Ascending aorta (tissue), 2 donors: ENCODE data around the gene VCL. TPM values are rescaled to one million over a fixed set of nuclear protein-coding genes. Genes with fewer than 3 reads are reported as not detected.

Source experiments
- DNase-seq, 2 donors: peaks; one replicate each; pipeline ENCODE4 v3.0.0-alpha.2; 2019; ENCODE audit warnings: low spot score in 2 of 2
- H3K27ac ChIP-seq, 2 donors: fragments of 200-600 bp; sonication (generic); one replicate each; pipeline ENCODE4 v1.5.1; 2016 to 2017; ENCODE audit warnings: mild to moderate bottlenecking in 1 of 2
- H3K27me3 ChIP-seq: fragments of 200-600 bp; sonication (generic); one replicate; pipeline ENCODE4 v1.5.1; 2017
- H3K36me3 ChIP-seq, 2 donors: fragments of 200-600 bp; sonication (generic); one replicate each; pipeline ENCODE4 v1.5.1; 2016
- H3K4me1 ChIP-seq, 2 donors: fragments of 200-600 bp; sonication (generic); one replicate each; pipeline ENCODE4 v1.5.1; 2016 to 2017; ENCODE audit warnings: mild to moderate bottlenecking in 1 of 2
- H3K4me3 ChIP-seq, 2 donors: fragments of 200-600 bp; sonication (generic); one replicate each; pipeline ENCODE4 v1.5.1; 2016 to 2017; ENCODE audit warnings: mild to moderate bottlenecking in 1 of 2
- H3K9me3 ChIP-seq, 2 donors: fragments of 200-600 bp; sonication (generic); one replicate each; pipeline ENCODE4 v1.5.1; 2016
- intact Hi-C: fragments of 100-400 bp; cut with DNase I; formaldehyde crosslinking; loops from one replicate; pipeline ENCODE4 v1.15.1; 2023
- total RNA-seq: library from RNA; depleted of rRNA; stranded (reverse); fragments of >200 nt; gene quantifications from one replicate; pipeline ENCODE4 v1.1.0, GENCODE V29; 2016
- TF ChIP-seq, protein P1 (sequence below), 3 experiments: fragments of 200-600 bp in 2 of 3; fragments of 450-650 bp in 1 of 3; sonication (generic) in 2 of 3; IDR thresholded peaks; one replicate each; pipeline ENCODE4 v1.5.1; 2016 to 2019; ENCODE audit warnings: antibody characterized with exemption in 3 of 3, mild to moderate bottlenecking in 1 of 3, moderate library complexity in 1 of 3

The VCL gene
- total RNA-seq, 1 donor from 2014 or later: 333 TPM

DNA sequence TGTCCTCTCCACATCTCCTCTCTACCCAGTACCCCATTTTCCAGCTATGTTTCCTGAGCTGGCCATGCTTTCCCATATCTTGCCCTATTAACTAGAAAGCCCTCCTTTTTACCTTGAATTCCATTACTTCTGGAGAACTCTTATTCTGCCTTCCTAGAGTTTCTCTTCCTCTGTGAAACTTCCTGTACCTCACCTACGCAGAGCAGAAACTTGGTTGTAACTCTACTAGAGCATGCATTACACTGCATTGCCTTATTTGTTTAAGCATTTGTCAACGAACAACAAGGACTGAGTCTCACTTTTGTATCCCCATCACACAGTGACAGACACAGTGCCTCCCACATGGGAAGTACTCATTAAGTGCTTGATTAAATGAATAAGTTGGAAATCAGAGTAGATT, 36.4 kb downstream of the VCL start:
- H3K27me3 ChIP-seq: no peaks in the 10 kb centered on the region
- no peaks in the 10 kb centered on the region for H3K9me3 ChIP-seq
- H3K4me1 ChIP-seq: peaks cover 15 to 50% of the 10 kb centered on the region in 2 donors
- DNase-seq: no peak
- peak overlapping the region; percentile 34 to 37 for H3K27ac ChIP-seq
- peaks cover 0 to 9% of the 10 kb centered on the region in 2 donors for H3K36me3 ChIP-seq
- H3K4me3 ChIP-seq: no peak overlapping the region
- TF ChIP-seq, protein P1, sequence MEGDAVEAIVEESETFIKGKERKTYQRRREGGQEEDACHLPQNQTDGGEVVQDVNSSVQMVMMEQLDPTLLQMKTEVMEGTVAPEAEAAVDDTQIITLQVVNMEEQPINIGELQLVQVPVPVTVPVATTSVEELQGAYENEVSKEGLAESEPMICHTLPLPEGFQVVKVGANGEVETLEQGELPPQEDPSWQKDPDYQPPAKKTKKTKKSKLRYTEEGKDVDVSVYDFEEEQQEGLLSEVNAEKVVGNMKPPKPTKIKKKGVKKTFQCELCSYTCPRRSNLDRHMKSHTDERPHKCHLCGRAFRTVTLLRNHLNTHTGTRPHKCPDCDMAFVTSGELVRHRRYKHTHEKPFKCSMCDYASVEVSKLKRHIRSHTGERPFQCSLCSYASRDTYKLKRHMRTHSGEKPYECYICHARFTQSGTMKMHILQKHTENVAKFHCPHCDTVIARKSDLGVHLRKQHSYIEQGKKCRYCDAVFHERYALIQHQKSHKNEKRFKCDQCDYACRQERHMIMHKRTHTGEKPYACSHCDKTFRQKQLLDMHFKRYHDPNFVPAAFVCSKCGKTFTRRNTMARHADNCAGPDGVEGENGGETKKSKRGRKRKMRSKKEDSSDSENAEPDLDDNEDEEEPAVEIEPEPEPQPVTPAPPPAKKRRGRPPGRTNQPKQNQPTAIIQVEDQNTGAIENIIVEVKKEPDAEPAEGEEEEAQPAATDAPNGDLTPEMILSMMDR (IDR thresholded peaks at IDR 0.05): no peak
- intact Hi-C loops: loop anchor here (5.0 kb wide), 1 partner anchor 38 kb away; no protein-coding TSS in a partner anchor

DNA sequence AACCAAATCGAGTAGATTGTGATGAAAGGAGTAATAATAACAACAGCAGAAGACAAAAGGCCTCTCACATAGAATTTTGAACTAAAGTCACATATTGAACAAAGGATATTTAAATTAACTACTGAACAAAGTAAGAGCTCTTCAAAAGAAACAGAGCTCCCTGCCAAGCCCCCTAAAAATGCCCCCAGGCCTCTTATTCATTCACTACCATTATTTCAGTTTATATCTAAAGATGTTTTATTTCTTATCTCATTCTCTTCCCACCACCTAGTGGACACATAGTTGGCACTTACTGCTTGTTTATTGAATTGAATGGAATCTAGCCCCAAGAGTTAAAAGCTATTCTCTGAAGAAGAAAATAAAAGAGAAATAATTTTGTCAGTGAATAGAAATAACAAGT, 37.4 kb downstream of the VCL start:
- TF ChIP-seq, protein P1 (IDR thresholded peaks at IDR 0.05): peak in 1 of 3 experiments; percentile 14
- Histone ChIP-seq H3K4me3 (no peak overlapping the region), H3K36me3 (peaks cover 0 to 9% of the 10 kb centered on the region in 2 donors), H3K4me1 (peaks cover 11 to 51% of the 10 kb centered on the region in 2 donors), H3K27me3 (no peaks in the 10 kb centered on the region), H3K9me3 (no peaks in the 10 kb centered on the region), H3K27ac (peak overlapping the region; percentile 22 to 37)
- intact Hi-C loops: no loop called here
- DNase-seq: no peak

DNA sequence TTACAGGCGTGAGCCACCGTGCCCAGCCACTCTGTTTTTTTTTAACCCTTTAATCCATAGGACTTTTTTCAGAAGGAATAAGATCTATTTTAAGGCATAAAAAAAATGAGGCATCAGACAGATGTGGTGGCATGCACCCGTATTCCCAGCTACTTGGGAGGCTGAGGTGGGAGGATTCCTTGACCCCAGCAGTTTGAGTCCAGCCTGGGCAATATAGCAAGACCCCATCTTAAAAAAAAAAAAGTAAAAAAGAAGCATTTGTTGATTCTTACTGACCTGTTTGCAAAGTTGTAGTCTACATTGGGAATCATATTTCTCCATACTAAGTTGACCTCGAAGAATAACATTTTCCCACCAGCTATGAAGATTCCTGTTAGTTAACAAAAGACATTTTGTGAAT, 38.6 kb downstream of the VCL start:
- Histone ChIP-seq H3K4me3 (no peak overlapping the region), H3K36me3 (peaks cover 0 to 9% of the 10 kb centered on the region in 2 donors), H3K27me3 (no peaks in the 10 kb centered on the region), H3K27ac (peak overlapping the region; percentile 22 to 40), H3K9me3 (no peaks in the 10 kb centered on the region), H3K4me1 (peaks cover 10 to 48% of the 10 kb centered on the region in 2 donors)
- intact Hi-C loops: no loop called here
- no peak for DNase-seq
- TF ChIP-seq, protein P1 (IDR thresholded peaks at IDR 0.05): no peak

DNA sequence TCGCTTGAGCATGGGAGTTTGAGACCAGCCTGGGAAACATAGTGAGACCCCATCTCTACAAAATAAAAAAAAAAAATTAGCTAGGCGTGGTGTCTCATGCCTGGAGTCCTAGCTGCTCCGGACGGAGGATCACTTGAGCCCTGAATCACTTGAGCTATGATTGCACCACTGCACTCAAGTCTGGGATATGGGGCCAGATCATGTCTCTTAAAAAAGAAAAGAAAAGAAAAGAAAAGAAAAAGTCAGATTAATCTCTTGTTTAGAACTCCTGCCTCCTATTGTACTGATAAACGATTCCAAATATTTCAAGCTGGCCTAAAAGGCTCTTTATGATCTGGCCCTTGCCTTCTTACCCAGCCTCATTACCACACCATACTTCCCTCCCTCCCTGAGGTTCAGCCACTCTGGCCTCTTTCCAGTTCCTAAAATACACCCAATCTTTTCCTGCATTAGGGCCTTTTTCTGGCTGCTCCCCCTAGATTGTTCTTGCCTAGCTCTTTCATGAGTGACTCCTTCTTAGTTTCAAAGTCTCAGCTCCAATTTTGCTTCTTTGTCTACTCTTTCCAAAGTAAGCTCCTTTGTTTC, 41.7 kb downstream of the VCL start:
- Histone ChIP-seq H3K27me3 (no peaks in the 10 kb centered on the region), H3K9me3 (no peaks in the 10 kb centered on the region), H3K36me3 (peaks cover 10 to 26% of the 10 kb centered on the region in 2 donors), H3K27ac (peak overlapping the region; percentile 82 to 85), H3K4me1 (peaks cover 10 to 45% of the 10 kb centered on the region in 2 donors), H3K4me3 (no peak overlapping the region)
- intact Hi-C loops: loop anchor here (2.0 kb wide), 1 partner anchor 41 kb away; the partner anchor contains the start of gene VCL
- peak in 1 of 2 donors; percentile 75 for DNase-seq
- TF ChIP-seq, protein P1 (IDR thresholded peaks at IDR 0.05): no peak

DNA sequence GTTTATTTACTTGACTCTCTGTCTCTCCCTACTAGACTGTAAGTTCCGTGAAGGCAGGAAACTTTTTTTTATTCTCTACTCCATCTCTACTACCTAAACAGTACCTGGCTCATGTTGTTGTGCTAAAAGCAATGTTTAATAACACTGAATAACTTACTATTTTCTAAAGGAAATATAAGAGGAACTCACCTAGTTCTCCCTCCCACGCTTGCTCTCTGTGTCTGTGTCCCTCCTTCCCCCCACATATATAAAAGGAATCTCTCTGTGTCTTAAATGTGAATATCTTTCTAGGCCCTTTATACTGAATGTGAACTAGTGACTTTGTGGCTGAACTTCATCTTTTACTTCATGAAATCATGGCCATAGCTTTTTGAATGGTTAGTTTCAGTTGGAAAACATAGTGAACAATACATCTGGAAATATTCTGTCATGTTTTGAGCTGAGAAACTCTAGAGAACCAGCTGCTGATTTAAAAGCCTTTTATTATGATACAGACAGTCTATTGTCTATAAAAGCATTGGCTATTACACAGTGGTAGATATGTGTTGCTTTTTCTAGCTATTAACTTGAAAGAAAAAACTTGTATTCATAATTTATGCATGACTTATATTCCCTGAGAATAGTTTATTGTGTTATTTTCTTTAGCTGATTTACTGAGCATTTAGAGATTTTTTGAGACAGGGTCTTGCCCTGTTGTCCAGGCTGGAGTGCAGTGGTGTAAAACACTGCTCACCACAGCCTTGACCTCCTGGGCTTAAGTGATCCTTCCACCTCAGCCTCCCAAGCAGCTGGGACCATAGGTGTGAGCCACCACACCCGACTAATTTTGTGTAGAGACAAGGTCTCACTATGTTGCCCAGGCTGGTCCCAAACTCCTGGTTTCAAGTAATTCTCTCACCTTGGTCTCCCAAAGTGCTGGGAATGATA, 42.5 kb downstream of the VCL start:
- DNase-seq: no peak
- Histone ChIP-seq H3K36me3 (peaks cover 12 to 34% of the 10 kb centered on the region in 2 donors), H3K4me3 (no peak overlapping the region), H3K4me1 (peaks cover 10 to 39% of the 10 kb centered on the region in 2 donors), H3K27me3 (no peaks in the 10 kb centered on the region), H3K9me3 (no peaks in the 10 kb centered on the region), H3K27ac (peak overlapping the region; percentile 82 to 85)
- intact Hi-C loops: no loop called here
- TF ChIP-seq, protein P1 (IDR thresholded peaks at IDR 0.05): no peak
